ENCODE results near the gene IFI44.
A peak's percentile ranks its signal among the peaks of the same experiment; 100 is the strongest.

IFI44 gene

GRCh38 chr1:78649628-78650027 is at the start of gene IFI44:
IFI44 (plus strand) TSS chr1:78649831; CDS start chr1:78650196, 365 bp downstream.
- no peak for DNase-seq

- no peak for DNase-seq
Measured at GRCh38 chr1:78601068-78601467, 48.6 kb upstream of the IFI44 start.

- DNase-seq: no peak
Measured at GRCh38 chr1:78603206-78603605, 46.4 kb upstream of the IFI44 start.

- no peak for DNase-seq
Measured at GRCh38 chr1:78604643-78605042, 45.0 kb upstream of the IFI44 start.

- no peak for DNase-seq
Measured at GRCh38 chr1:78606274-78606673, 43.4 kb upstream of the IFI44 start.

GRCh38 chr1:78607334-78607927 is 42.2 kb upstream of the IFI44 start:
- no peak for DNase-seq

- no peak for DNase-seq
Measured at GRCh38 chr1:78607944-78608343, 41.7 kb upstream of the IFI44 start.

GRCh38 chr1:78617615-78618026 is 32.0 kb upstream of the IFI44 start:
- peak; percentile 59 for DNase-seq

GRCh38 chr1:78619032-78619431 is 30.6 kb upstream of the IFI44 start:
- no peak for DNase-seq

- no peak for DNase-seq
Measured at GRCh38 chr1:78619446-78619802, 30.2 kb upstream of the IFI44 start.

- no peak for DNase-seq
Measured at GRCh38 chr1:78619803-78620579, 29.6 kb upstream of the IFI44 start, which contains the start of gene IFI44L. IFI44L (plus strand) TSS chr1:78620448; CDS start chr1:78627916, 7,468 bp downstream.

- DNase-seq: no peak
Measured at GRCh38 chr1:78620666-78621065, 29.0 kb upstream of the IFI44 start.

- DNase-seq: no peak
Measured at GRCh38 chr1:78622548-78622947, 27.1 kb upstream of the IFI44 start.

- no peak for DNase-seq
Measured at GRCh38 chr1:78624035-78624434, 25.6 kb upstream of the IFI44 start.

- no peak for DNase-seq
Measured at GRCh38 chr1:78627321-78627720, 22.3 kb upstream of the IFI44 start.

GRCh38 chr1:78630600-78630999 is 19.0 kb upstream of the IFI44 start:
- DNase-seq: no peak

GRCh38 chr1:78633209-78633608 is 16.4 kb upstream of the IFI44 start:
- no peak for DNase-seq

GRCh38 chr1:78640462-78640861 is 9.2 kb upstream of the IFI44 start:
- no peak for DNase-seq

- DNase-seq: no peak
Measured at GRCh38 chr1:78641558-78641957, 8.1 kb upstream of the IFI44 start.

- DNase-seq: no peak
Measured at GRCh38 chr1:78645723-78646122, 3.9 kb upstream of the IFI44 start.

GRCh38 chr1:78647238-78647637 is 2.4 kb upstream of the IFI44 start:
- DNase-seq: no peak

- DNase-seq: no peak
Measured at GRCh38 chr1:78650114-78650660, 556 bp downstream of the IFI44 start.

GRCh38 chr1:78651241-78651640 is 1.6 kb downstream of the IFI44 start:
- DNase-seq: no peak

GRCh38 chr1:78652019-78652560 is 2.5 kb downstream of the IFI44 start:
- no peak for DNase-seq

Measured in NCI-H2171 (cell line).